Neural progenitor cell (in vitro differentiated cells): ENCODE measurements around the gene PDE11A. TPM values are rescaled to one million over a fixed set of nuclear protein-coding genes. Genes with fewer than 3 reads are reported as not detected.

Source experiments
- DNase-seq: peaks from one replicate; pipeline ENCODE4 v3.0.0-alpha.2; 2016; ENCODE audit warnings: low spot score
- H2AFZ ChIP-seq: fragments of 200-600 bp; sonication (generic); replicated peaks from 2 replicates; pipeline ENCODE4 v1.6.1; 2016; ENCODE audit warnings: antibody characterized with exemption
- H3F3A ChIP-seq: fragments of 200-600 bp; sonication (generic); 2 replicates; pipeline ENCODE4 v1.6.1; 2016; ENCODE audit warnings: antibody characterized with exemption, low read depth
- H3K27ac ChIP-seq: fragments of 200-600 bp; sonication (generic); 2 replicates; pipeline ENCODE4 v1.5.1; 2016; ENCODE audit warnings: mild to moderate bottlenecking
- H3K27me3 ChIP-seq: fragments of 200-600 bp; sonication (generic); 2 replicates; pipeline ENCODE4 v1.6.1; 2016; ENCODE audit warnings: mild to moderate bottlenecking, moderate library complexity
- H3K36me3 ChIP-seq: fragments of 200-600 bp; sonication (generic); 2 replicates; pipeline ENCODE4 v1.5.1; 2016
- H3K4me1 ChIP-seq: fragments of 200-600 bp; sonication (generic); 2 replicates; pipeline ENCODE4 v1.6.1; 2016; ENCODE audit warnings: mixed run types
- H3K4me2 ChIP-seq: fragments of 200-600 bp; sonication (generic); 2 replicates; pipeline ENCODE4 v1.6.1; 2016
- H3K4me3 ChIP-seq: fragments of 200-600 bp; sonication (generic); 2 replicates; pipeline ENCODE4 v1.5.1; 2016
- H3K79me2 ChIP-seq: fragments of 200-600 bp; sonication (generic); 2 replicates; pipeline ENCODE4 v1.6.1; 2016; ENCODE audit warnings: low read depth
- H3K9ac ChIP-seq: fragments of 200-600 bp; sonication (generic); 2 replicates; pipeline ENCODE4 v1.6.1; 2016
- H3K9me3 ChIP-seq: fragments of 200-600 bp; sonication (generic); 2 replicates; pipeline ENCODE4 v1.5.1; 2016; ENCODE audit warnings: low read depth
- H4K20me1 ChIP-seq: fragments of 200-600 bp; sonication (generic); 2 replicates; pipeline ENCODE4 v1.6.1; 2016; ENCODE audit warnings: low read depth
- H3K27ac Mint-ChIP-seq: 3 replicates; pipeline ENCODE4 v1.8.0; 2021; ENCODE audit warnings: mixed read lengths
- H3K27me3 Mint-ChIP-seq: 2 replicates; pipeline ENCODE4 v1.8.0; 2022; ENCODE audit warnings: low read depth, mild to moderate bottlenecking, inconsistent platforms, moderate library complexity, mixed read lengths; ENCODE audit not compliant: insufficient read depth
- H3K36me3 Mint-ChIP-seq: 3 replicates; pipeline ENCODE4 v1.8.0; 2021; ENCODE audit warnings: mixed read lengths
- H3K4me1 Mint-ChIP-seq: 3 replicates; pipeline ENCODE4 v1.8.0; 2021; ENCODE audit warnings: mixed read lengths
- H3K4me3 Mint-ChIP-seq: 3 replicates; pipeline ENCODE4 v1.8.0; 2021; ENCODE audit warnings: mild to moderate bottlenecking, moderate library complexity, mixed read lengths
- H3K9me3 Mint-ChIP-seq: 3 replicates; pipeline ENCODE4 v1.8.0; 2020; ENCODE audit warnings: mixed read lengths
- CTCF ChIP-seq: fragments of 200-600 bp; sonication (generic); IDR thresholded peaks from 2 replicates; pipeline ENCODE4 v1.5.1; 2017; ENCODE audit warnings: antibody characterized with exemption, mild to moderate bottlenecking
- EZH2 ChIP-seq: fragments of 200-600 bp; sonication (generic); IDR thresholded peaks from 2 replicates; pipeline ENCODE4 v1.6.1; 2017; ENCODE audit warnings: antibody characterized with exemption, mild to moderate bottlenecking, moderate library complexity
- EZH2phosphoT487 ChIP-seq: fragments of 200-600 bp; sonication (generic); IDR thresholded peaks from 2 replicates; pipeline ENCODE4 v1.6.1; 2017; ENCODE audit warnings: antibody characterized with exemption
- small RNA-seq: library from RNA; depleted of rRNA; stranded (forward); fragments of <200 nt; gene quantifications from one replicate; pipeline ENCODE3, GENCODE V24; 2015
- total RNA-seq: library from RNA; depleted of rRNA; stranded (reverse); fragments of >200 nt; gene quantifications from 2 replicates; pipeline ENCODE4 v1.2.3, GENCODE V29; 2015; ENCODE audit warnings: low replicate concordance

Gene PDE11A
- total RNA-seq, 1 donor from 2014 or later: 0.13 TPM

- no peaks in the 10 kb centered on the region for H3K9me3 ChIP-seq
- H3K27ac ChIP-seq: no peak overlapping the region
- peaks cover 35% of the 10 kb centered on the region for H3K4me1 Mint-ChIP-seq
- no peak overlapping the region for H2AFZ ChIP-seq
- no peaks in the 10 kb centered on the region for H3F3A ChIP-seq
- no peaks in the 10 kb centered on the region for H4K20me1 ChIP-seq
- H3K27me3 Mint-ChIP-seq: peaks cover 7% of the 10 kb centered on the region
- H3K9me3 Mint-ChIP-seq: no peaks in the 10 kb centered on the region
- no peak overlapping the region for H3K9ac ChIP-seq
- H3K27ac Mint-ChIP-seq: no peak overlapping the region
- H3K4me3 Mint-ChIP-seq: no peak overlapping the region
- H3K27me3 ChIP-seq: no peaks in the 10 kb centered on the region
- H3K79me2 ChIP-seq: no peaks in the 10 kb centered on the region
- H3K36me3 Mint-ChIP-seq: no peaks in the 10 kb centered on the region
- H3K4me2 ChIP-seq: no peak overlapping the region
- H3K36me3 ChIP-seq: no peaks in the 10 kb centered on the region
- H3K4me1 ChIP-seq: peaks cover 3% of the 10 kb centered on the region
- TF ChIP-seq CTCF (no peak), EZH2 (no peak), EZH2phosphoT487 (no peak)
- H3K4me3 ChIP-seq: no peak overlapping the region
- DNase-seq: no peak
Measured at GRCh38 chr2:177575358-177575757, 497.2 kb downstream of the PDE11A start.

GRCh38 chr2:177574356-177574755 is 498.2 kb downstream of the PDE11A start:
- DNase-seq: no peak
- Histone ChIP-seq H2AFZ (no peak overlapping the region), H3K4me3 (no peak overlapping the region), H3F3A (no peaks in the 10 kb centered on the region), H3K4me1 (peaks cover 3% of the 10 kb centered on the region), H3K79me2 (no peaks in the 10 kb centered on the region), H3K27ac (no peak overlapping the region), H4K20me1 (no peaks in the 10 kb centered on the region), H3K9ac (no peak overlapping the region), H3K9me3 (no peaks in the 10 kb centered on the region), H3K36me3 (no peaks in the 10 kb centered on the region), H3K27me3 (no peaks in the 10 kb centered on the region), H3K4me2 (no peak overlapping the region)
- Mint-ChIP-seq H3K27ac (no peak overlapping the region), H3K9me3 (no peaks in the 10 kb centered on the region), H3K36me3 (no peaks in the 10 kb centered on the region), H3K4me1 (peaks cover 38% of the 10 kb centered on the region), H3K4me3 (no peak overlapping the region), H3K27me3 (peaks cover 5% of the 10 kb centered on the region)
- no peak for TF ChIP-seq EZH2phosphoT487
- no peak for TF ChIP-seq EZH2
- TF ChIP-seq CTCF: no peak

Small RNA genes lying within 50 kb of the gene (small RNA-seq; reads per million reads assigned to genes)
- gene AC011998.1: not detected
- gene RNU6-629P: not detected

Other genes with a start within 250 kb of the PDE11A start
- gene RBM45, start 39.7 kb upstream of the PDE11A start, total RNA-seq: 12.6 and 23.0 TPM in 2 replicates
- gene OSBPL6, start 121.7 kb upstream of the PDE11A start, total RNA-seq: 14.0 and 14.8 TPM in 2 replicates